Prostate gland (tissue), 2 donors: ENCODE results near the gene AGER.

Experiments used
- CTCF ChIP-seq, 4 experiments: fragments of 200-600 bp in 2 of 4; fragments of 450-650 bp in 2 of 4; sonication (generic) in 2 of 4; IDR thresholded peaks; 1 replicate in 3 of 4; 2 replicates in 1 of 4; pipeline ENCODE4 v1.5.1; 2016 to 2019; ENCODE audit warnings: antibody characterized with exemption in 4 of 4, mild to moderate bottlenecking in 2 of 4, moderate library complexity in 2 of 4
- POLR2A ChIP-seq: fragments of 450-650 bp; IDR thresholded peaks from one replicate; pipeline ENCODE4 v1.6.1; 2016; ENCODE audit warnings: antibody characterized with exemption, mild to moderate bottlenecking
- POLR2AphosphoS5 ChIP-seq: sonication (generic); formaldehyde crosslinking; IDR thresholded peaks from one replicate; pipeline ENCODE4 v1.6.1; 2017; ENCODE audit warnings: antibody characterized with exemption

GRCh38 chr6:32171234-32171633 lies 12.8 kb downstream of the AGER start:
- TF ChIP-seq POLR2A (no peak), CTCF (IDR thresholded peaks at IDR 0.05) (no peak), POLR2AphosphoS5 (no peak)
